HG02759 (cell line): ENCODE data around the gene L3MBTL3.

ENCODE experiments used
- ATAC-seq: cut with Tn5 transposase; IDR thresholded peaks from one replicate; pipeline ENCODE4 v1.9.1; 2021; ENCODE audit warnings: mild to moderate bottlenecking, moderate library complexity; ENCODE audit not compliant: unreplicated experiment

L3MBTL3 gene

DNA sequence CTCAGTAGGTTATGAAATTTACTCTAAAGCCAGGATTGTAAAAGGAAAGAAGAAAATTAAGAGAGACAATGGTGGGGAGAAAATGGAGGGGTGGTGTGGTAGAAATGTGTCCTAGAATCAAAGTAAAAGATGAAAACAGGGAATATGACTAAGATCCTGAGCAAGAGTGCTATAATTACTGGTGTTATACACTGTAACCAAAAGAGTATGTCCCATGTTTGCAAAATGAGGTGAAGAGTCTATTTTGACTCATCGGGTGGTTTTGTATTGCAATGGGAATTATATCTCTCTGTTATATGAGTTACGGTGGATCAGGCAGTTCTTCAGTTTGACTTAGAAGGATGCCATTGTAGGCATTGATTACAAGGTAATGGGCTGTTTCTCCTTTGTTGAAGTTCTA is 8.5 kb downstream of the L3MBTL3 start:
- ATAC-seq = no peak

GRCh38 chr6:130027948-130028347 is 9.6 kb downstream of the L3MBTL3 start:
- peak; percentile 74 for ATAC-seq

DNA sequence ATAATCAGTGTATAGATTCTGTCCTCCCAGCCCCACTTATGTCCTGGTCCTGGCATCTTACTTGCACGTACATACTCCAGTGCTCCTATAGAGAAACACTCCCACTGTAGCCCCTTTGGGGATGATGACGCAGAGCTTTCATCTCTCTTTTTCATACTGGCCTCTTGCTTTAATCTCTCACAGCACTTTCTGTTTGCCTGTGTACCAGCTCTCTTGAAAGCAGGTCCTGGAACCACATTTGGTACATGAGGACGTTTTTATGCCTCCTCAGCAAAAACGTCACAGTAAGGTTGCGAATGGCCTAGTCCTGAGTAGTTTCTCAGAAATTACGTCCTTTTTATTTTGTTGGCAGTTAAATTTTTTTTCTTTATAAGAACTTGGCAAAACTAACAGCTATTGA is 10.8 kb downstream of the L3MBTL3 start:
- no peak for ATAC-seq

- no peak for ATAC-seq
These were observed 14.5 kb downstream of the L3MBTL3 start for GRCh38 chr6:130032758-130033340.

- no peak for ATAC-seq
These were observed 15.6 kb downstream of the L3MBTL3 start for GRCh38 chr6:130033949-130034348.

- no peak for ATAC-seq
These were observed 16.2 kb downstream of the L3MBTL3 start for GRCh38 chr6:130034378-130035146.

GRCh38 chr6:130035211-130035610 is 16.8 kb downstream of the L3MBTL3 start:
- no peak for ATAC-seq

- no peak for ATAC-seq
These were observed 18.9 kb downstream of the L3MBTL3 start for GRCh38 chr6:130037207-130037811.

- no peak for ATAC-seq
These were observed 23.2 kb downstream of the L3MBTL3 start for GRCh38 chr6:130041594-130041993.

- no peak for ATAC-seq
These were observed 25.0 kb downstream of the L3MBTL3 start for GRCh38 chr6:130043344-130043743.

DNA sequence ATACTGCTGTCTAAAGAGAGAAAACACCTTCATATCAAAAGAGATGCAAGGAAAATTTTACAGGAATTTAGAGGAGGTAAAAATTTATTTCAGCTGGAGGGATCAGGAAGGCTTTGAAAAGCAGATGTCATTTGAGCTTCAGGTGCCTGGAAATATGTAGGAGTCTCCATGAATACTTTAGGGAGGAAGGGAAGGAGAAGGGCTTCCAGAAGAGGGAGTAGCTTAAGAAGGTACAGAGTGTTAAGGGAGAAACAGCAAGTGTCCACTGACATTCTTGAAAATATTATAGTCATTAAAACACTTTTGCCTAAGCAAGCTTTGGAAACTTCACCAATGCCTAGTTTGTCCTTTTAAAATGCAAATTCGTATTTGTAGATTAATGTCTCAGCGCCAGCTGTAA is 27.2 kb downstream of the L3MBTL3 start:
- no peak for ATAC-seq

- ATAC-seq = no peak
These were observed 28.3 kb downstream of the L3MBTL3 start for GRCh38 chr6:130046671-130047070.

- no peak for ATAC-seq
These were observed 29.0 kb downstream of the L3MBTL3 start for GRCh38 chr6:130047088-130047995.

GRCh38 chr6:130050230-130050629 is 31.8 kb downstream of the L3MBTL3 start:
- no peak for ATAC-seq

GRCh38 chr6:130054725-130055124 is 36.3 kb downstream of the L3MBTL3 start:
- no peak for ATAC-seq

DNA sequence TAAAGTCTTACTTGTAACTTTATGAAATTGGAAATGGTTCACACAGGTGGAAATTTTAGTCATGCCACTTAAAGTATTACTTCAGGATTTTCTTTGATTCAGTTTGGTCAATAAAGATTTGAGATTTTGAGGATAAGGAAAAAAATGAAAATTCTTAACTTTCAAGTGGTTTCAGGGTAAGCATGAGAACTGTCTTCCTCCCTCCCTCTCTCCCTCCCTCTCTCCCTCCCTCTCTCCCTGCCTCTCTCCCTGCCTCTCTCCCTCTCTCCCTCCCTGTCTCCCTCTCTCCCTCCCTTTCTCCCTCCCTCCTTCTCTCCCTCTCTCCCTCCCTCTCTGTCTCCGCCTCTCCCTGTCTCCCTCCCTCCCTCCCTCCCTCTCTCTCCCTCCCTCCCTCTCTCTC is 36.9 kb downstream of the L3MBTL3 start:
- ATAC-seq = no peak

DNA sequence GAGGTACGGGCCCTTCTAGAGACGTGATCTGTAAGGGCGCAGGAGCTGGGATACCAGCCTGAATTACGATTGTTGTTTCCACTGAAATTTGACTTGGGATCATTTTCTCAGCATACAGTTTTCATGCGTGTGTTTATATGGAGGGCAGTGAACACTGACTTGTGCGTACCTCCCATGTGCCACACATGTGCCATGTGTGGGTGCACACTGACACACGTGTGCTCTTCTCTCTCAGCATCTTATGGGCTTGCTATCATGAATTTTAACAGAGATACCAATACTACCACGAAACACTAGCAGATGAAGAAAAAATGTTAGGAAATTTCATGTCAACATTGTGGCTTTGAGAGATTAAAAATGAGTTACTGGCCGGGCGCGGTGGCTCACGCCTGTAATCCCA is 39.1 kb downstream of the L3MBTL3 start:
- no peak for ATAC-seq

- ATAC-seq = no peak
These were observed 45.4 kb downstream of the L3MBTL3 start for GRCh38 chr6:130063806-130064205.

DNA sequence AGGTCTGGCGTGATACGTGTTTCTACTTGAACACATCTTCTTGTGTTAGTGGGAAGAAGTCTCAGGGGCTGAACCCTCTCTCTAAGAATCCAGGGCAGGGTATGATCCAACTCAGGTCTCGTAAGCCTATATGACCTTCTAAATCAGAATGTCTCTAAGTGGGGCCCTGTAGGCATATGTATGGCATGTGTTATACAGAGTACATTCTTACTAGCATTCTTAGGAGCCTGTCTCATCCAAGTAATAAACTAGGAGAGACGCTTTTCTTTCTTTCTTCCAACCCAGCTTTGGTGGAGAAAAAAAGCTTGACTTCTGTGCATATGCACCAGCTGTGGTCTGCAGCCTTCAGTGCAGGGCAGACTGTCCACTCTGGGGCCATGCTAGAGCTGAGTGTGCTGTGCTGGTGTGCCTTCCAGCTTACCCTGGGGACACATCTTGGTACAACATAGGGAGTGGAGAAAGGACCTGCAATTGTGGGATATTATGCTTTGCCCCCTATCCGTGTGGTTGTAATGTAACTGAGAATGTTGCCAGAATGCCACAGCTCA is 47.3 kb downstream of the L3MBTL3 start:
- ATAC-seq = no peak

- ATAC-seq = no peak
These were observed 51.1 kb downstream of the L3MBTL3 start for GRCh38 chr6:130069485-130069884.

DNA sequence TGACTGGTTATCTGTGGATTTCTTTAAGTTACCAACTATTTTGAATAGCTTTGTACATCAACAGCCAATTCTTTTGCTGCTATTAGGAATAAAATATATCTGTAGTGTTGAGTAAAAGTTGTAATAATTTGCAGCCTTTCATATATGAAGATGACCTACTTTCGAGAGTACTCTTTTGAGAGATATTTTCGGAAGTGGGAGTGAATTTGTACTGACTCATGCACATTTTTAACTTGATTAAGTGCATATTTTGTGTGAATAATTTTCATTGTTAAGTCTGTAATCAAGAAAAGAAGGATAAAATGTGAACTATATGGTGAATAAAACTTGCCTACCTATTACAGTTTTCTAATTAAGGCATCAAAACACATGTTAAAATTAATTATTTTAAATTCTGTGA is 51.9 kb downstream of the L3MBTL3 start:
- ATAC-seq = no peak
